GM23248 (cell line): ENCODE data around the gene FXYD6.

Source experiments
- EZH2 ChIP-seq: fragments of 200-600 bp; sonication (generic); IDR thresholded peaks from 2 replicates; pipeline ENCODE4 v1.6.1; 2018; ENCODE audit warnings: antibody characterized with exemption, mild to moderate bottlenecking; ENCODE audit not compliant: insufficient read depth, poor library complexity, severe bottlenecking
- EZH2phosphoT487 ChIP-seq: fragments of 200-600 bp; sonication (generic); IDR thresholded peaks from 2 replicates; pipeline ENCODE4 v1.6.1; 2018; ENCODE audit warnings: antibody characterized with exemption, moderate library complexity, mild to moderate bottlenecking, low read depth; ENCODE audit not compliant: insufficient read depth

- TF ChIP-seq EZH2 (no peak), EZH2phosphoT487 (no peak)
These were observed 25.4 kb downstream of the FXYD6 start for GRCh38 chr11:117851106-117851505.
